ENCODE data around the gene CIT. TPM values are rescaled to one million over a fixed set of nuclear protein-coding genes. Genes with fewer than 3 reads are reported as not detected.

Gene CIT
- total and polyA plus RNA-seq, 9 of the 15 experiments (the other 6 are each of a cell fraction or from before 2014, with no cell fraction given) = 1.1 to 46.7 (median 21.3) TPM

- TF ChIP-seq ZNF239 (CRISPR knock-in tag; IDR thresholded peaks at IDR 0.05) = peak; percentile 87
- TF ChIP-seq ZNF311 (CRISPR knock-in tag; IDR thresholded peaks at IDR 0.05) = peak; percentile 96
- TF ChIP-seq SMARCC2 (IDR thresholded peaks at IDR 0.05; ENCODE audit: low read depth) = peak; percentile 99
- peak; percentile 99 for TF ChIP-seq PHB2 (IDR thresholded peaks at IDR 0.05; ENCODE audit: low read depth)
- peak; percentile 73; the same call in 1 of the 2 replicates for TF ChIP-seq HBP1 (CRISPR knock-in tag; IDR thresholded peaks at IDR 0.05)
- TF ChIP-seq VEZF1 (CRISPR knock-in tag; IDR thresholded peaks at IDR 0.05) = peak; percentile 90
- TF ChIP-seq POLR3G (IDR thresholded peaks at IDR 0.05; ENCODE audit: extremely low read depth, insufficient read length, insufficient replicate concordance) = no peak
- TF ChIP-seq CREB3L1 (IDR thresholded peaks at IDR 0.05; ENCODE audit: borderline replicate concordance, low read depth) = no peak
- no peak for TF ChIP-seq MTF1 (CRISPR knock-in tag; IDR thresholded peaks at IDR 0.05; ENCODE audit: borderline replicate concordance)
- TF ChIP-seq FOXP4 (CRISPR knock-in tag; IDR thresholded peaks at IDR 0.05; ENCODE audit: borderline replicate concordance) = no peak
- TF ChIP-seq MAFG (tag; conservative IDR thresholded peaks at IDR 0.05) = peak; percentile 58
- peak in 1 of 2 experiments; percentile 99; a peak in 2 of 4 replicates for TF ChIP-seq ZMIZ1 (IDR thresholded peaks at IDR 0.05; ENCODE audit: low read depth in 2 of 2, low read length in 2 of 2)
- TF ChIP-seq TGIF2 (CRISPR knock-in tag; IDR thresholded peaks at IDR 0.05) = no peak
- TF ChIP-seq BHLHE40 (IDR thresholded peaks at IDR 0.05; ENCODE audit: low read length) = peak; percentile 95
- peak in 1 of 2 experiments; percentile 87 for TF ChIP-seq NCOA2 (IDR thresholded peaks at IDR 0.05; ENCODE audit: partially characterized antibody in 2 of 2)
- TF ChIP-seq NR2C2 (CRISPR knock-in tag; IDR thresholded peaks at IDR 0.05) = no peak
- TF ChIP-seq NR2C2 (tag; IDR thresholded peaks at IDR 0.05) = peak; percentile 51
These were observed 211.8 kb downstream of the CIT start (continued) for GRCh38 chr12:119665164-119665929.

All from K562 (cell line).